Loucy (cell line): ENCODE data around the gene CTNNA2.

Source experiments
- H2AFZ ChIP-seq: fragments of 200-600 bp; sonication (generic); 2 replicates; pipeline ENCODE4 v1.6.0; 2016; ENCODE audit warnings: antibody characterized with exemption, mild to moderate bottlenecking, low read length, moderate library complexity
- H3F3A ChIP-seq: fragments of 200-600 bp; 2 replicates; pipeline ENCODE4 v1.6.0; 2016; ENCODE audit warnings: antibody characterized with exemption, low read depth, mild to moderate bottlenecking
- H3K27me3 ChIP-seq: fragments of 200-600 bp; sonication (generic); 2 replicates; pipeline ENCODE4 v1.6.1; 2014; ENCODE audit warnings: low read length, mild to moderate bottlenecking; ENCODE audit not compliant: insufficient read depth, poor library complexity, severe bottlenecking
- H3K36me3 ChIP-seq: fragments of 200-600 bp; sonication (generic); 2 replicates; pipeline ENCODE4 v1.6.1; 2016; ENCODE audit warnings: low read length; ENCODE audit not compliant: insufficient read depth
- H3K4me1 ChIP-seq: fragments of 200-600 bp; sonication (generic); 2 replicates; pipeline ENCODE4 v1.5.1; 2014; ENCODE audit warnings: low read length, mild to moderate bottlenecking; ENCODE audit not compliant: insufficient read depth, poor library complexity, severe bottlenecking
- H3K4me2 ChIP-seq: fragments of 200-600 bp; sonication (generic); 2 replicates; pipeline ENCODE4 v1.6.0; 2014; ENCODE audit warnings: antibody characterized with exemption, low read length, low read depth, mild to moderate bottlenecking; ENCODE audit not compliant: poor library complexity, severe bottlenecking
- H3K4me3 ChIP-seq: fragments of 200-600 bp; sonication (generic); 2 replicates; pipeline ENCODE4 v1.5.1; 2014; ENCODE audit warnings: low read length, mild to moderate bottlenecking, mixed read lengths; ENCODE audit not compliant: poor library complexity, severe bottlenecking
- H3K79me2 ChIP-seq: fragments of 200-600 bp; sonication (generic); 2 replicates; pipeline ENCODE4 v1.6.1; 2014; ENCODE audit warnings: low read length; ENCODE audit not compliant: insufficient read depth
- H3K9ac ChIP-seq: fragments of 200-600 bp; sonication (generic); 2 replicates; pipeline ENCODE4 v1.6.0; 2014; ENCODE audit warnings: mild to moderate bottlenecking, low read depth, low read length, moderate library complexity; ENCODE audit not compliant: poor library complexity, severe bottlenecking
- H3K9me2 ChIP-seq: fragments of 200-600 bp; sonication (generic); replicated peaks from 2 replicates; pipeline ENCODE4 v1.6.1; 2016; ENCODE audit warnings: low read depth, low read length, mixed read lengths
- H3K9me3 ChIP-seq: fragments of 200-600 bp; sonication (generic); 2 replicates; pipeline ENCODE4 v1.6.1; 2014; ENCODE audit warnings: mild to moderate bottlenecking, antibody characterized with exemption, low read length, low read depth; ENCODE audit not compliant: insufficient read depth
- H4K20me1 ChIP-seq: fragments of 200-600 bp; sonication (generic); 2 replicates; pipeline ENCODE4 v1.6.0; 2014; ENCODE audit warnings: antibody characterized with exemption, low read length, mild to moderate bottlenecking; ENCODE audit not compliant: insufficient read depth, poor library complexity, severe bottlenecking
- CTCF ChIP-seq: fragments of 200-600 bp; sonication (generic); conservative IDR thresholded peaks from 2 replicates; pipeline ENCODE4 v1.5.1; 2014; ENCODE audit warnings: mild to moderate bottlenecking, antibody characterized with exemption, low read length
- EZH2phosphoT487 ChIP-seq: fragments of 200-600 bp; IDR thresholded peaks from 2 replicates; pipeline ENCODE4 v1.6.1; 2018; ENCODE audit warnings: antibody characterized with exemption, mild to moderate bottlenecking, moderate library complexity, borderline replicate concordance

The CTNNA2 gene

GRCh38 chr2:79985571-79985970 lies 472.7 kb downstream of the CTNNA2 start:
- no peak for TF ChIP-seq EZH2phosphoT487
- no peak for TF ChIP-seq CTCF
- Histone ChIP-seq H3K36me3 (no peaks in the 10 kb centered on the region), H3K4me2 (no peak overlapping the region), H2AFZ (no peak overlapping the region), H3F3A (no peaks in the 10 kb centered on the region), H3K27me3 (peaks cover 13% of the 10 kb centered on the region), H3K4me3 (no peak overlapping the region), H4K20me1 (no peaks in the 10 kb centered on the region), H3K9ac (no peak overlapping the region), H3K9me2 (no peaks in the 10 kb centered on the region), H3K4me1 (no peaks in the 10 kb centered on the region), H3K9me3 (no peaks in the 10 kb centered on the region), H3K79me2 (no peaks in the 10 kb centered on the region)

DNA sequence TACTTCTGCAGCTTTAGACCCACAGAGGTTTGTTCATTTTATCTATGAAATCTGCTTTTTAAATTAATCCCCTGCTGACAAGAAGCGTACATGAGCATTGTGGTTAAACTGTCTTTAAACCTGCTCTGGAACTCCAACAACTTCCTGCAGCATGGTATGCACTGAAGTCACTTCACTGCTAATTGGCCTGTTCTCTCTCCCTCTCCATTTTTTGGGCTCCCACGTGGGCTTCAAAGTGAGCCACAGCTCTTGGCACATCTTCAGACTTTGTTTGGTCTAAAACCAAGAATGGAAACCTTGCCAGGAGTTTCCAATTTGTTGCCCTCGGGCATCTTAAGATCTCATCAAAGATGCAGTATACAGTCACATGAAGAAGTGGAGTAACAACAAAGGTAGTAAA lies 480.3 kb downstream of the CTNNA2 start:
- H3K36me3 ChIP-seq, result no peaks in the 10 kb centered on the region
- H4K20me1 ChIP-seq, result no peaks in the 10 kb centered on the region
- H3F3A ChIP-seq, result no peaks in the 10 kb centered on the region
- 0 out of 2 replicates have a peak overlapping the region, but pooled peaks have one; percentile 18 for H2AFZ ChIP-seq
- peaks cover 21% of the 10 kb centered on the region for H3K4me1 ChIP-seq
- no peaks in the 10 kb centered on the region for H3K9me3 ChIP-seq
- H3K9ac ChIP-seq, result no peak overlapping the region
- peak overlapping the region; percentile 63 for H3K4me2 ChIP-seq
- TF ChIP-seq EZH2phosphoT487, result peak; percentile 72
- TF ChIP-seq CTCF, result no peak
- no peaks in the 10 kb centered on the region for H3K79me2 ChIP-seq
- H3K9me2 ChIP-seq, result no peaks in the 10 kb centered on the region
- peak overlapping the region; percentile 12 for H3K4me3 ChIP-seq
- peaks cover 28% of the 10 kb centered on the region for H3K27me3 ChIP-seq

DNA sequence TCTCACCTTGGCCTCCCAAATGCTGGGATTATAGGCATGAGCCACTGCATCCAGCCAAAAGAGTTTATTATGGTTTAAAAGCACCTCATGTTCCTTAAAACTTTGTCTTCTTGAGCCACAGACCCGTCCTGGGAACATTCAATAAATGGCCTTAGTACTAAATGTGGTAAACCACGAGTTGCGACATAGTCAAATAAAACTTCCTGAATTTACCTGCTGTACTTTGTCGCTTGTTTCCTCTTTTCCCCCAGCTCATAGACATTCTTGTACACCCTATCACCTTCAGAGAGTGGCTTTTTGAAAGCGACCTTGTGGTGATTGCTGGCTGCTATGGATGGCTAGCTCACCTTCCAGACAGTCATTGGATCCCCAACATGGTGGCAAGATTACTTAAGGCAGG lies 481.3 kb downstream of the CTNNA2 start:
- Histone ChIP-seq H2AFZ (no peak overlapping the region), H3K9ac (no peak overlapping the region), H3K4me2 (peak overlapping the region; percentile 63), H3K27me3 (peaks cover 34% of the 10 kb centered on the region), H3K4me3 (no peak overlapping the region), H3K9me2 (no peaks in the 10 kb centered on the region), H3K9me3 (no peaks in the 10 kb centered on the region), H4K20me1 (no peaks in the 10 kb centered on the region), H3K79me2 (no peaks in the 10 kb centered on the region), H3K4me1 (peaks cover 21% of the 10 kb centered on the region), H3F3A (no peaks in the 10 kb centered on the region), H3K36me3 (no peaks in the 10 kb centered on the region)
- TF ChIP-seq EZH2phosphoT487, result no peak

DNA sequence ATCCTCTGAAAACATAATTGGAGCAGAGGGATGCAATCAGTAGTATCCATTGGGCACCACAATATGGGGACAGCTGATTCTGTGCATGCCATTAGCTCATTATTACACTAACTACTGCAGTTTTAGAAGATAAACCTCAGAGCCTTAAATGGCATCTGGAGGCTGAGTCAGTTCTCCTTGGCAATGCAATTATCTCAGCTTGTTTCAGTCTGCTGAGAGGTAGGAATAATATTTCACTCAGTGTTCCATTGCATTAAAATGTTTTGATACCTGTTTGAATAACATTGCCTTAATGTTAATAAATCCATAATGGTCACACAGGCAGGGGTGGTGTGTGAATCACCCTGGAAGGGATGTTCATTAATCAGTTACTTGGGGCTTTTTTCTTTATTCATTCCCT lies 482.1 kb downstream of the CTNNA2 start:
- H3K9ac ChIP-seq, result no peak overlapping the region
- H2AFZ ChIP-seq, result no peak overlapping the region
- H3K4me2 ChIP-seq, result no peak overlapping the region
- H3K9me2 ChIP-seq, result no peaks in the 10 kb centered on the region
- H3K9me3 ChIP-seq, result no peaks in the 10 kb centered on the region
- no peaks in the 10 kb centered on the region for H3K79me2 ChIP-seq
- H3F3A ChIP-seq, result no peaks in the 10 kb centered on the region
- no peaks in the 10 kb centered on the region for H4K20me1 ChIP-seq
- TF ChIP-seq EZH2phosphoT487 (no peak), CTCF (no peak)
- peaks cover 39% of the 10 kb centered on the region for H3K27me3 ChIP-seq
- H3K36me3 ChIP-seq, result no peaks in the 10 kb centered on the region
- no peak overlapping the region for H3K4me3 ChIP-seq
- peaks cover 21% of the 10 kb centered on the region for H3K4me1 ChIP-seq
